GM18909 (cell line): ENCODE measurements around the gene ADAMTS4.

Experiments
- ATAC-seq: cut with Tn5 transposase; IDR thresholded peaks from one replicate; pipeline ENCODE4 v1.9.1; 2021; ENCODE audit warnings: mild to moderate bottlenecking; ENCODE audit not compliant: unreplicated experiment, poor library complexity

Gene ADAMTS4

GRCh38 chr1:161222175-161223019 lies 23.5 kb upstream of the ADAMTS4 start:
- no peak for ATAC-seq

- no peak for ATAC-seq
Observed at GRCh38 chr1:161220002-161220401, 21.1 kb upstream of the ADAMTS4 start.

GRCh38 chr1:161219078-161219892 lies 20.4 kb upstream of the ADAMTS4 start:
- no peak for ATAC-seq

- no peak for ATAC-seq
Observed at GRCh38 chr1:161218301-161219077, 19.6 kb upstream of the ADAMTS4 start.

GRCh38 chr1:161217831-161218230 lies 19.0 kb upstream of the ADAMTS4 start:
- no peak for ATAC-seq

GRCh38 chr1:161216945-161217712 lies 18.3 kb upstream of the ADAMTS4 start:
- peak; percentile 88 for ATAC-seq

- ATAC-seq = no peak
Observed at GRCh38 chr1:161215076-161215475, 16.2 kb upstream of the ADAMTS4 start, which contains the start of gene FCER1G. Gene FCER1G, plus strand, starts transcription at chr1:161215295. Its CDS starts 27 bp downstream, at chr1:161215322.

- ATAC-seq = no peak
Observed at GRCh38 chr1:161214369-161214768, 15.5 kb upstream of the ADAMTS4 start.

- peak; percentile 79 for ATAC-seq
Observed at GRCh38 chr1:161209790-161210409, 11.0 kb upstream of the ADAMTS4 start.

GRCh38 chr1:161207173-161207572 lies 8.3 kb upstream of the ADAMTS4 start:
- no peak for ATAC-seq

GRCh38 chr1:161206411-161207140 lies 7.7 kb upstream of the ADAMTS4 start:
- ATAC-seq = no peak

- ATAC-seq = peak; percentile 96
Observed at GRCh38 chr1:161201836-161202712, 3.2 kb upstream of the ADAMTS4 start, which contains the start of gene NDUFS2. Gene NDUFS2, plus strand, starts transcription at chr1:161202367. Its CDS starts 19 bp downstream, at chr1:161202386.

- ATAC-seq = no peak
Observed at GRCh38 chr1:161200992-161201835, 2.4 kb upstream of the ADAMTS4 start.

GRCh38 chr1:161200421-161200991 lies 1.7 kb upstream of the ADAMTS4 start:
- no peak for ATAC-seq

- no peak for ATAC-seq
Observed at GRCh38 chr1:161199506-161200139, 769 bp upstream of the ADAMTS4 start.
